GM23248 (cell line): Measurements from ENCODE around the gene TUBA1C. TPM values are rescaled to one million over a fixed set of nuclear protein-coding genes. Genes with fewer than 3 reads are reported as not detected.

Experiments used
- DNase-seq: peaks from one replicate; pipeline ENCODE4 v3.0.0-alpha.2; 2015
- H2AFZ ChIP-seq: fragments of 200-600 bp; sonication (generic); 2 replicates; pipeline ENCODE4 v1.6.1; 2016; ENCODE audit warnings: antibody characterized with exemption
- H3F3A ChIP-seq: fragments of 200-600 bp; sonication (generic); 2 replicates; pipeline ENCODE4 v1.6.1; 2016; ENCODE audit warnings: mild to moderate bottlenecking, antibody characterized with exemption, mixed run types; ENCODE audit not compliant: insufficient read depth
- H3K27ac ChIP-seq: fragments of 200-600 bp; sonication (generic); 2 replicates; pipeline ENCODE4 v1.5.1; 2016; ENCODE audit warnings: mild to moderate bottlenecking
- H3K27me3 ChIP-seq: fragments of 200-600 bp; sonication (generic); replicated peaks from 2 replicates; pipeline ENCODE4 v1.6.1; 2016; ENCODE audit warnings: mild to moderate bottlenecking; ENCODE audit not compliant: insufficient read depth
- H3K36me3 ChIP-seq: fragments of 200-600 bp; sonication (generic); 2 replicates; pipeline ENCODE4 v1.6.1; 2016; ENCODE audit warnings: low read depth, mild to moderate bottlenecking
- H3K4me1 ChIP-seq: fragments of 200-600 bp; sonication (generic); 2 replicates; pipeline ENCODE4 v1.6.1; 2016; ENCODE audit warnings: mild to moderate bottlenecking; ENCODE audit not compliant: insufficient read depth
- H3K4me2 ChIP-seq: fragments of 200-600 bp; sonication (generic); one replicate; pipeline ENCODE4 v1.6.1; 2016; ENCODE audit warnings: mild to moderate bottlenecking; ENCODE audit not compliant: unreplicated experiment
- H3K4me3 ChIP-seq: fragments of 200-600 bp; sonication (generic); 2 replicates; pipeline ENCODE4 v1.5.1; 2016; ENCODE audit warnings: mild to moderate bottlenecking
- H3K79me2 ChIP-seq: fragments of 200-600 bp; sonication (generic); 2 replicates; pipeline ENCODE4 v1.6.1; 2016; ENCODE audit warnings: mild to moderate bottlenecking; ENCODE audit not compliant: insufficient read depth
- H3K9ac ChIP-seq: fragments of 200-600 bp; sonication (generic); 2 replicates; pipeline ENCODE4 v1.6.1; 2016; ENCODE audit warnings: mild to moderate bottlenecking
- H3K9me2 ChIP-seq: fragments of 200-600 bp; sonication (generic); 2 replicates; pipeline ENCODE4 v1.6.1; 2016; ENCODE audit warnings: mixed run types, mild to moderate bottlenecking, moderate library complexity; ENCODE audit not compliant: insufficient read depth
- H3K9me3 ChIP-seq: fragments of 200-600 bp; sonication (generic); one replicate; pipeline ENCODE4 v1.6.1; 2017; ENCODE audit warnings: low read depth
- H4K20me1 ChIP-seq: fragments of 200-600 bp; sonication (generic); 2 replicates; pipeline ENCODE4 v1.6.0; 2016; ENCODE audit not compliant: insufficient read depth
- EZH2 ChIP-seq: fragments of 200-600 bp; sonication (generic); IDR thresholded peaks from 2 replicates; pipeline ENCODE4 v1.6.1; 2018; ENCODE audit warnings: antibody characterized with exemption, mild to moderate bottlenecking; ENCODE audit not compliant: insufficient read depth, poor library complexity, severe bottlenecking
- EZH2phosphoT487 ChIP-seq: fragments of 200-600 bp; sonication (generic); IDR thresholded peaks from 2 replicates; pipeline ENCODE4 v1.6.1; 2018; ENCODE audit warnings: antibody characterized with exemption, moderate library complexity, mild to moderate bottlenecking, low read depth; ENCODE audit not compliant: insufficient read depth
- WGBS, 2 experiments: methylation state at CpG; one replicate each; pipeline ENCODE4 v1.1.6; 2015 to 2017; ENCODE audit warnings: low lambda C conversion rate in 2 of 2, low coverage in 1 of 2; ENCODE audit errors: missing lambda C conversion rate in 2 of 2; 5-methylcytosine and 5-hydroxymethylcytosine counted together
- in situ Hi-C: fragments of 300-500 bp; cut with MboI; formaldehyde crosslinking; loops from 2 replicates; pipeline ENCODE4 v1.15.0; 2020
- polyA plus RNA-seq: library from polyadenylated mRNA; unstranded; fragments of >200 nt; fragmentation: Nextera tagmentation; extraction: Ambion mirVana; gene quantifications from 2 replicates; pipeline ENCODE4 v1.2.1, GENCODE V29; 2016
- total RNA-seq: library from RNA; depleted of rRNA; stranded (reverse); fragments of >200 nt; shearing (Covaris generic); gene quantifications from 2 replicates; pipeline ENCODE4 v1.2.3, GENCODE V29; 2014

Gene TUBA1C
- total and polyA plus RNA-seq, 2 experiments from 2014 or later = 301 to 473 TPM

DNA sequence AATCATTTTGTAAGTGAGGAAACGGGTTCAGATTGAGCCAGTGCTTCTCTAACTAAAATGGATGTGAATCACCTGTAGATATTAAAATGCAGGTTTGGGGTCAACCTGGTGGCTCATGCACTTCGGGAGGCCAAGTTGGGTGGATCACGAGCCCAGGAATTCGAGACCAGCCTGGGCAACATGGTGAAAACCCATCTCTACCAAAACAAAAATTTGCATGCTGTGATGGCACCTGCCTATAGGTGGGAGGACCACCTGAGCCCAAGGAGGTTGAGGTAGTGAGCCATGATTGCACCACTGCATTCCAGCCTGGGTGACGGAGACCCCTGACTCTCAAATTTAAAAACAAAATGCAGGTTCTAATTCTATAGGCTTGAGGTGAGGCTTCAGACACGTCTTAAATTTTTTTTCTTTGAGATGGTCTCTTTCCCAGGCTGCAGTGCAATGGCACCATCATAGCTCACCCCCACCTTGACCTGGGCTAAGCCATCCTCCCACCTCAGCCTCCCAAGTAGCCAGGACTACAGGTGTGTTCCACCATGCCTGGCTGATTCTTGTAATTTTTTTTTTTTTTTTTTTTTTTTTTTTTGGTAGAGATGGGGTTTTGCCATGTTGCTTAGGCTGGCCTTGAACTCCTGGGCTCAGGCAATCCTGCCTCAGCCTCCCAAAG is 9.0 kb downstream of the TUBA1C start:
- no peak for DNase-seq
- in situ Hi-C loops = no loop called here
- Histone ChIP-seq H4K20me1 (peaks cover 22% of the 10 kb centered on the region), H3K4me2 (no peak overlapping the region), H3K9ac (no peak overlapping the region), H3K36me3 (peaks cover 44% of the 10 kb centered on the region), H3K27me3 (no peaks in the 10 kb centered on the region), H3K79me2 (peaks cover 31% of the 10 kb centered on the region), H3K4me1 (peaks cover 15% of the 10 kb centered on the region), H3K27ac (no peak overlapping the region), H2AFZ (no peak overlapping the region), H3K4me3 (no peak overlapping the region), H3F3A (peaks cover 69% of the 10 kb centered on the region), H3K9me3 (no peaks in the 10 kb centered on the region), H3K9me2 (no peaks in the 10 kb centered on the region)
- TF ChIP-seq EZH2 (no peak), EZH2phosphoT487 (no peak)
- 85 to 87% methylated on average over 6 of the region's 6 CpGs for WGBS, 2 experiments

DNA sequence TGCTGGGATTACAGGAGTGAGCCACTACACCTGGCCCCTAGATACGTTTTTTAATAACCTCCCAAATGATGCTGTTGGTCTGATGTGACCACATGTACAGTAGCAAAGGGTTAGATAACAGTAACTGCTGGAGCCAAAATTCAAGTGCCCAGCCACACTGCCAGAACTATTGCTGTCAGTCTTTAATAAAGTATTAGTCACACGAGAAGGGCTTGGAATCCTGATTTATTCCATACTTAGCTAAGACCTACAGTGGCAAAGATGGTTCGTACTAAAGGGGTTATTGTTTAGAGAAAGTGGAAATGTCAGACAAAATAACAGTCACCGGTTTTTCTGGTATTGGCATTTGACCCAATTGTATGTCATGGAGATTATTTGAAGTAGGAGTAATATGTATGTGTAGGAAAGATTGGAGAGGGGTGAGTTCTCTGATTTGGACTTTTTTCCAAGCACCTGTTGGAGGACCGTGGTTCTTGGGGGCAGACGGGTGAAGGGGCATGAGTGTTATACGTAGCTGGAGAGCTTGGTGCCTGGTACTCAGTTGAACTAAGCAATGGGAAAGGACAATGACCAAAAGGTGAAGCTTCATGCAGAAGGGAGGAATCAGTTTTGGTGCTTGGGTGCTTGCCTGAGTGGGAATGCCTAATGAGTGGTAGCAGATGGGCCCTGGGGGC is 9.7 kb downstream of the TUBA1C start:
- 64% methylated on average over 7 of the region's 7 CpGs for WGBS, 2 experiments
- Histone ChIP-seq H3K4me1 (peaks cover 8% of the 10 kb centered on the region), H2AFZ (no peak overlapping the region), H3K9me2 (no peaks in the 10 kb centered on the region), H3K27ac (no peak overlapping the region), H3K4me2 (no peak overlapping the region), H3K4me3 (no peak overlapping the region), H3K36me3 (peaks cover 42% of the 10 kb centered on the region), H3K27me3 (no peaks in the 10 kb centered on the region), H3F3A (peaks cover 62% of the 10 kb centered on the region), H3K79me2 (peaks cover 25% of the 10 kb centered on the region), H3K9me3 (no peaks in the 10 kb centered on the region), H3K9ac (no peak overlapping the region), H4K20me1 (peaks cover 18% of the 10 kb centered on the region; the same call in 1 of the 2 replicates)
- in situ Hi-C loops = no loop called here
- DNase-seq = no peak
- TF ChIP-seq EZH2phosphoT487 (no peak), EZH2 (no peak)

DNA sequence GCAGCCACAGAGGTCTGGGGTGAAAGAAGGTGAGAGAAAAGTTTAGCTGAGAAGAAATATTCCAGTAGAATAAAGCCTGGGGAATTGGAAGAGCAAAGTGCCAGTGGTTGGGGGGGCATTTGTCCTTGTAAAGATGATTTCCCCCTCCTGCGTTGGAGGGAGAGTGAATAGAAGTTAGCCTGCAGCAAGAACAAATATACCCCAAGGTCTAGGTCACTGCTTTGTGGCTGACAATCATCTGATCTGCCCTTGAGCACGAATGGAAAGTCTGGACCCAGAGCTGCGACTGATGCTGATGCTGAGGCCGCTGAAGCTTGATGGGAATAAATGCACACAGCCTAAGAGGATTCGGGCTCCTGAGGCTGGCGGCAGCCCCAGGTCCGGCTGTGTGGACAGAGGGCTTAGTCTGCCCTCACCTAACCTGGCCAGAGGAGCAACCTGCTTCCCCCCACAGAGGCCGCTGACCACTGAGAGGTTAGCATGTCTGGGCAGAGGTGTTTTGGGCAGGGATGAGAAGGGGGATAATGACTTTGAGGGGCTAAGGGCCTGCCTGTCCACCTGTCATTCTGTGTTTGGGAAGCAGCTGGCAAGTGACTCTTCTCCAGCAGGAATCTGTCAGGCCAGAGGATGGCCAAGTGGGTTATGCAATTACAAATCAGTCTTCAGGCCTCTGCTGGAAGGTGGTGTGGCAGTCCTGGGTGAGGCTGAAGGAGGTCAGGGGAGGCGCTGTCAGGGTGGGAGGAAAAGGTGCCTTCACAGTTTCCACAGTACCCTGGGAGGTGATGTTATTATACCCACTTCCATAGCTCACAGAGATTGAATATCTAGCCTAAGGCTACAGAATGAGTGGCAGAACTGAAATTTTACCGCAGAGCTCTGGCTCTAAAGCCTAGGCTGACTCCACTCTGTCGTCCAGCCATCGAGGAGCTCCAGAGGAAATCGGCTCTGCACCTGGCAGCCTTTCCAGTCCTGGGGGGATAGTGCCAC is 11.7 kb downstream of the TUBA1C start:
- Histone ChIP-seq H3K27me3 (no peaks in the 10 kb centered on the region), H3K9me3 (no peaks in the 10 kb centered on the region), H2AFZ (no peak overlapping the region), H3K36me3 (peaks cover 22% of the 10 kb centered on the region), H4K20me1 (0 out of 2 replicates have a peak, but pooled peaks cover 3% of the 10 kb centered on the region), H3K4me1 (no peaks in the 10 kb centered on the region), H3F3A (peaks cover 41% of the 10 kb centered on the region), H3K4me3 (no peak overlapping the region), H3K9ac (no peak overlapping the region), H3K79me2 (peaks cover 4% of the 10 kb centered on the region), H3K27ac (no peak overlapping the region), H3K9me2 (no peaks in the 10 kb centered on the region), H3K4me2 (no peak overlapping the region)
- DNase-seq = no peak
- WGBS, 2 experiments = 62 to 64% methylated on average over 13 of the region's 13 CpGs
- in situ Hi-C loops = no loop called here
- TF ChIP-seq EZH2phosphoT487 (no peak), EZH2 (no peak)

DNA sequence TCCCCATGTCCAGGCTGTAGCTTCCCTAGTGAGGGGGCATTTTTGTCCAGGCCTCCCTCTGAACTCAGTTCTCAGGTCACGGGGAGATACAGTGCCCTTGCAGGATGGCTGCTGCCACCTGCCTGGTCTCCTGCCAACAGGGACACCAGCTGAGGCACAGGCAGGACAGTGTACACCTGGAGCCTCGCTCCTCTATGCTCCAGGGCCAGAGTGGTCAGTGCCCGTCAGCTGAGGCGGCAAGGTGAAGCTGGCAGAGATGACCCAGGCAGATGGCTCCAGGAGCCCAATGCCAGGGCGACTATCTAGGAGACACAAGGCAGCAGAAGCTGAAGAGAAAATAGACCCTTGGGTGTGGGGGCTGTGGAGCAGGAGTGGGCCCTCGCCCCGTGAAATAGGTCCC is 12.6 kb downstream of the TUBA1C start:
- Histone ChIP-seq H3K9ac (no peak overlapping the region), H3K79me2 (no peaks in the 10 kb centered on the region), H3K4me2 (no peak overlapping the region), H3K4me1 (no peaks in the 10 kb centered on the region), H3F3A (peaks cover 37% of the 10 kb centered on the region), H3K9me2 (no peaks in the 10 kb centered on the region), H3K9me3 (no peaks in the 10 kb centered on the region), H3K27ac (no peak overlapping the region), H3K4me3 (no peak overlapping the region), H2AFZ (no peak overlapping the region), H4K20me1 (no peaks in the 10 kb centered on the region), H3K27me3 (no peaks in the 10 kb centered on the region), H3K36me3 (peaks cover 16% of the 10 kb centered on the region)
- DNase-seq = no peak
- in situ Hi-C loops = no loop called here
- TF ChIP-seq EZH2 (no peak), EZH2phosphoT487 (no peak)
- WGBS, 2 experiments = 77 to 89% methylated on average over 7 of the region's 7 CpGs
